Prostate gland (tissue), 2 donors: Measurements from ENCODE around the gene MARS1. TPM values are rescaled to one million over a fixed set of nuclear protein-coding genes. Genes with fewer than 3 reads are reported as not detected.

Source experiments
- DNase-seq: peaks from one replicate; pipeline ENCODE4 v3.0.0-alpha.2; 2019; ENCODE audit warnings: low spot score
- H3K27ac ChIP-seq, 2 donors: fragments of 200-600 bp; sonication (generic); 2 replicates each; pipeline ENCODE4 v1.5.1; 2017 to 2019
- H3K27me3 ChIP-seq: fragments of 200-600 bp; sonication (generic); replicated peaks from 2 replicates; pipeline ENCODE4 v1.5.1; 2019; ENCODE audit not compliant: insufficient read depth
- H3K36me3 ChIP-seq, 2 donors: fragments of 200-600 bp; sonication (generic); 1 replicate in 1 of 2; 2 replicates in 1 of 2; pipeline versions ENCODE4 v1.5.1 to v1.8.1; 2017 to 2019
- H3K4me1 ChIP-seq: fragments of 200-600 bp; sonication (generic); replicated peaks from 2 replicates; pipeline ENCODE4 v1.5.1; 2019
- H3K4me3 ChIP-seq, 2 donors: fragments of 200-600 bp; sonication (generic); 2 replicates each; pipeline ENCODE4 v1.5.1; 2017 to 2019
- H3K9me3 ChIP-seq: fragments of 200-600 bp; sonication (generic); 2 replicates; pipeline ENCODE4 v1.5.1; 2017
- POLR2A ChIP-seq: fragments of 450-650 bp; IDR thresholded peaks from one replicate; pipeline ENCODE4 v1.6.1; 2016; ENCODE audit warnings: antibody characterized with exemption, mild to moderate bottlenecking
- POLR2AphosphoS5 ChIP-seq: sonication (generic); formaldehyde crosslinking; IDR thresholded peaks from one replicate; pipeline ENCODE4 v1.6.1; 2017; ENCODE audit warnings: antibody characterized with exemption
- WGBS: methylation state at CpG from one replicate; pipeline ENCODE4 v1.1.5; 2018; 5-methylcytosine and 5-hydroxymethylcytosine counted together
- intact Hi-C: fragments of 100-400 bp; cut with DNase I; formaldehyde crosslinking; loops from one replicate; pipeline ENCODE4 v1.14.2; 2022
- total RNA-seq, 2 donors: library from RNA; depleted of rRNA; stranded (reverse); fragments of >200 nt; gene quantifications; one replicate each; pipeline ENCODE4 v1.1.0, GENCODE V29; 2016
- TF ChIP-seq, protein P1 (sequence below), 4 experiments: fragments of 200-600 bp in 2 of 4; fragments of 450-650 bp in 2 of 4; sonication (generic) in 2 of 4; IDR thresholded peaks; 1 replicate in 3 of 4; 2 replicates in 1 of 4; pipeline ENCODE4 v1.5.1; 2016 to 2019; ENCODE audit warnings: antibody characterized with exemption in 4 of 4, mild to moderate bottlenecking in 2 of 4, moderate library complexity in 2 of 4

Gene MARS1
- total RNA-seq, 2 donors from 2014 or later = 67.2 to 90.0 TPM

DNA sequence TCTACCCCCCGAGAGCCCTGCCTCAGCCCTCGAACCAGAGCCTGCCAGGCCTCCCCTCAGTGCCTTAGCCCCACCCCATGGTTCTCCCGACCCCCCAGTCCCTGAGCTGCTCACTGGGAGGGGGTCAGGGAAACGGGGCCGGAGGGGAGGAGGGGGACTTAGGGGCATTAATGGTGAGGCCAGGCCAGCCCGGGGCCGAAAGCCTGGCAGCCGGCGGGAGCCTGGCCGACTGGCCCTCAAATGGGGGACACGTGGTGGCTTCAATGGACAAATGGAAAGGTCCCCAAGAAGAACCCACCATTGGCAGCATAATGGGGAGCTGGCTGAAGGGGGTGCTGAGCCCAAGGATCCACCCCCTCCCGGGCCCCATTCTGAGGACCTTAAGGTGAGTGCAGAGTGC, 40.3 kb downstream of the MARS1 start:
- Histone ChIP-seq H3K4me3 (no peak overlapping the region), H3K9me3 (no peaks in the 10 kb centered on the region), H3K27ac (no peak overlapping the region), H3K36me3 (peaks cover 13 to 14% of the 10 kb centered on the region in 2 donors), H3K4me1 (peaks cover 21% of the 10 kb centered on the region), H3K27me3 (no peaks in the 10 kb centered on the region)
- intact Hi-C loops = no loop called here
- WGBS = 79% methylated on average over 12 of the region's 12 CpGs
- no peak for TF ChIP-seq POLR2A
- TF ChIP-seq, protein P1, sequence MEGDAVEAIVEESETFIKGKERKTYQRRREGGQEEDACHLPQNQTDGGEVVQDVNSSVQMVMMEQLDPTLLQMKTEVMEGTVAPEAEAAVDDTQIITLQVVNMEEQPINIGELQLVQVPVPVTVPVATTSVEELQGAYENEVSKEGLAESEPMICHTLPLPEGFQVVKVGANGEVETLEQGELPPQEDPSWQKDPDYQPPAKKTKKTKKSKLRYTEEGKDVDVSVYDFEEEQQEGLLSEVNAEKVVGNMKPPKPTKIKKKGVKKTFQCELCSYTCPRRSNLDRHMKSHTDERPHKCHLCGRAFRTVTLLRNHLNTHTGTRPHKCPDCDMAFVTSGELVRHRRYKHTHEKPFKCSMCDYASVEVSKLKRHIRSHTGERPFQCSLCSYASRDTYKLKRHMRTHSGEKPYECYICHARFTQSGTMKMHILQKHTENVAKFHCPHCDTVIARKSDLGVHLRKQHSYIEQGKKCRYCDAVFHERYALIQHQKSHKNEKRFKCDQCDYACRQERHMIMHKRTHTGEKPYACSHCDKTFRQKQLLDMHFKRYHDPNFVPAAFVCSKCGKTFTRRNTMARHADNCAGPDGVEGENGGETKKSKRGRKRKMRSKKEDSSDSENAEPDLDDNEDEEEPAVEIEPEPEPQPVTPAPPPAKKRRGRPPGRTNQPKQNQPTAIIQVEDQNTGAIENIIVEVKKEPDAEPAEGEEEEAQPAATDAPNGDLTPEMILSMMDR (IDR thresholded peaks at IDR 0.05) = no peak
- TF ChIP-seq POLR2AphosphoS5 = no peak
- no peak for DNase-seq

DNA sequence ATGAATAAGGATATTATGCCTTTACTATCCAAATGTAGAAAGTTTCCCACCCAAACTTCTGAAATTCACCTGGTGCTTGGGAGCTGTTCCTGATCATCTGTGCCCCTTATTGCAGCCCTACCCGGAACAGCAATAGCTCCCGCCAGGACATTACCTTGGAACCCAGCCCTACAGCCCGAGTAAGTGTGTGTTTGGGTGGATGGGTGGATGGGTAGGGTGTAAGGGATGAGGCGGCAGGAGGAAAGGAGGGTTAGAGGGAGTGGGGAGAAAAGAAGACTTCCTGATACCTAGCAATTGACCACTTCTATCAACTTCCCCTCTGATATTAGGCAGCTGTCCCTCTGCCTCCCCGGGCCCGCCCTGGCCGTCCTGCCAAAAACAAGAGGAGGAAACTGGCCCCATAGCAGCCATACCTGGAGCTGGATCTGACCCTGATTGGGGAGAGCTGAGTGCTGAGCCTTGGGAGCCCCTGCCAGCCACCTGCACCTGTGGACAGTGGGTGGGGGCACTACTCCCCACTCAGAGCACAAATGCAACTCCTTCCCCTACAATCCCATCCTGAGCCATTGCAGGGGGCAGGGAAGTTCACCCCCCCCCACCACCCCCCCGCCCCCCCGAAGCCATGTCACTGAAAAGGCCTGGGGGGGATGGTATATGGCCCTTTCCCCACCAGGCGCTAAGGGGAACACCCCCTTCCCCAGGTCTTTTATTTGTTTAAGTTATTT, 41.1 kb downstream of the MARS1 start:
- H3K9me3 ChIP-seq = no peaks in the 10 kb centered on the region
- 65% methylated on average over 10 of the region's 10 CpGs for WGBS
- H3K27ac ChIP-seq = peak overlapping the region in 1 of 2 donors; percentile 26
- intact Hi-C loops = no loop called here
- H3K4me3 ChIP-seq = no peak overlapping the region
- DNase-seq = no peak
- H3K4me1 ChIP-seq = peaks cover 15% of the 10 kb centered on the region
- no peaks in the 10 kb centered on the region for H3K27me3 ChIP-seq
- H3K36me3 ChIP-seq = peaks cover 14 to 15% of the 10 kb centered on the region in 2 donors
- no peak for TF ChIP-seq POLR2A
- TF ChIP-seq, protein P1 (IDR thresholded peaks at IDR 0.05) = no peak

DNA sequence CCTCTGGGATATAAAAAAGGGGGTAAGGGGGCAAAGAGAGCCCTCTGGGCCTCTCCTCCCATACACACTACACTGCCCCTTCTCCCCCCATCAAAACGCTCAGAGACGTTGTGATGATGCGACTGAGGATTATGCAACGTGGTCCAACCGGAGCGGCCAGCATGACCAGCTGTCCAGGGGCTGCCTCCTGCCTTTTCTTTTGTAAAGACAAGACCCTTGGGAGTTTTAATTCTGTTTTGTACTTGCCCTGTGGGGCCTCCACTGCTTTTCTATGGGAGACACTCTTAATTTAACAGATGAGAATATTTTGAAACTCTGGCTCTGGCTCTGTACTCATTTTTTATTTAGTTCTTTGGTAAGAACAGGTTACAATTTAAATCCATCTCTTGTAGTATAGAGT, 42.0 kb downstream of the MARS1 start:
- H3K27me3 ChIP-seq = no peaks in the 10 kb centered on the region
- WGBS = 46% methylated on average over 6 of the region's 6 CpGs
- no peaks in the 10 kb centered on the region for H3K9me3 ChIP-seq
- H3K4me3 ChIP-seq = no peak overlapping the region
- H3K36me3 ChIP-seq = peaks cover 14 to 18% of the 10 kb centered on the region in 2 donors
- intact Hi-C loops = no loop called here
- H3K27ac ChIP-seq = peak overlapping the region in 1 of 2 donors; percentile 26
- H3K4me1 ChIP-seq = peaks cover 6% of the 10 kb centered on the region
- TF ChIP-seq POLR2AphosphoS5 (peak; percentile 7), POLR2A (no peak)
- no peak for DNase-seq

DNA sequence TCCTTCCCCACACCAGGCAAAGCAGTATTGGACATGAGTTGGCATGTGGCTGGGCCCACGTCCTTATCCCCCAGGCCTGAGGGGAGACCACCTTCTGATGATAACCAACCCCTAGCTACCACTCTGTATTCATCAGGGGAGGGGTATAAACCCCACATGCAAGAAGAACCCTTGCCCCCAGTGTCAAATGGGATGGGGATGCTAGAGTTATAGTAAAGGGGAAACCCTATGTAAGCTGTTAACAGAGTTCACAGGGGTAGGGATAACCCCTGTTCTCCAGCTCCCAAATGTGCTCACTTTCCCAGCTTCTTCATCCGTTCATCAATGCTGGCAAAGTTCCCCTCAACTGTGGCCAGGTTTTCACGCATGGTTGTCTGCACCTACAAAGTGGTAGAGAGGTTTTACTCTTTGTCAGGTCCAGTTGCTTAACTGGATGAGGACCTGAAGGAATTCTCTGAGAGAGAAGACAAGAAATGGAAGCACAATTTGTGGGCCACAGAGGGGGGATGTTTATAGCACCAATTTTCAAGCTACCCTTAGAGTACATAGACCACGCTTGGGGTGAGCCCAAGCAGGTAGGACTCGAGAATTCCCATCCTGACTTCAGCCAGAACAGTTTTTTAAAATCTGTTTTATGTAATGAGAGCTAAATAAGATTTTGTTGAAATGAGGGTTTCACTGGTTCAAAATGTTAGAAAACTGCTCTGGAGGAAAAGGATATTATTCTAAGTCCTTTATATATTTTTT, 42.7 kb downstream of the MARS1 start:
- Histone ChIP-seq H3K36me3 (peaks cover 14 to 18% of the 10 kb centered on the region in 2 donors), H3K27ac (peak overlapping the region in 1 of 2 donors; percentile 26), H3K4me1 (no peaks in the 10 kb centered on the region), H3K27me3 (no peaks in the 10 kb centered on the region), H3K9me3 (no peaks in the 10 kb centered on the region), H3K4me3 (no peak overlapping the region)
- TF ChIP-seq POLR2AphosphoS5 (no peak), POLR2A (no peak)
- TF ChIP-seq, protein P1 (IDR thresholded peaks at IDR 0.05) = no peak
- no peak for DNase-seq
- intact Hi-C loops = no loop called here
- WGBS = 86% methylated on average over 5 of the region's 5 CpGs

DNA sequence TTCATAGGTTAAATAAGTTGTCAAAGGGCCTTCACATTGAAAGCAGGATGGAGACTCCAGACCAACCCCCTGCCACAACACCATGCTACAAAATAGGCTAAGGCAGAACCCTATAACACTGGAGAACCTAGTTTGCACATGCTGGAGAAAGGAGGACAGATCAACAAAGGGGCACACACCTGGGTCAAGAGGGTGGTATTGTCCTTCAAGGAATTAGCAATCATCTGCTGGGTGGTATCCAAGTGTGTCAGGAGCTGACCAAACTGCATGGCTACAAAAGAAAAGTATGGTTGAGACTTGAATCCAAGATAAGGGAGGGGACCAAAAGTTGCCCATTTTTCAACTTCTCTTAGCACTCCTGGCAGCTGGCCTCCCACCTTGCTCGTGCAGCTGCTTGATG, 44.0 kb downstream of the MARS1 start:
- Histone ChIP-seq H3K36me3 (peaks cover 9 to 10% of the 10 kb centered on the region in 2 donors), H3K27ac (no peak overlapping the region)
- intact Hi-C loops = no loop called here

More for the DNA sequence above, 44.0 kb downstream of the MARS1 start:
- TF ChIP-seq POLR2A (no peak), POLR2AphosphoS5 (no peak)
- TF ChIP-seq, protein P1 (IDR thresholded peaks at IDR 0.05) = no peak
- Histone ChIP-seq H3K4me3 (no peak overlapping the region), H3K4me1 (no peaks in the 10 kb centered on the region), H3K27me3 (no peaks in the 10 kb centered on the region), H3K9me3 (no peaks in the 10 kb centered on the region)
- no peak for DNase-seq
- WGBS = 82% methylated on average over 1 of the region's 1 CpG
